GM18870 (cell line): ENCODE data around the gene BHLHE41.

Experiments used
- ATAC-seq: cut with Tn5 transposase; IDR thresholded peaks from one replicate; pipeline ENCODE4 v1.9.1; 2021; ENCODE audit warnings: moderate library complexity; ENCODE audit not compliant: unreplicated experiment

Gene BHLHE41

GRCh38 chr12:26135010-26135420 is 10.2 kb upstream of the BHLHE41 start:
- no peak for ATAC-seq

GRCh38 chr12:26134540-26134939 is 9.7 kb upstream of the BHLHE41 start:
- ATAC-seq, result no peak

GRCh38 chr12:26133521-26133920 is 8.7 kb upstream of the BHLHE41 start:
- no peak for ATAC-seq

- ATAC-seq, result no peak
Measured at GRCh38 chr12:26132866-26133265, 8.0 kb upstream of the BHLHE41 start.

- no peak for ATAC-seq
Measured at GRCh38 chr12:26131936-26132335, 7.1 kb upstream of the BHLHE41 start.

GRCh38 chr12:26130728-26131127 is 5.9 kb upstream of the BHLHE41 start:
- ATAC-seq, result no peak

GRCh38 chr12:26128168-26128567 is 3.3 kb upstream of the BHLHE41 start:
- ATAC-seq, result no peak

- no peak for ATAC-seq
Measured at GRCh38 chr12:26127404-26127803, 2.6 kb upstream of the BHLHE41 start.

GRCh38 chr12:26126340-26127284 is 1.8 kb upstream of the BHLHE41 start:
- no peak for ATAC-seq

GRCh38 chr12:26125400-26126339 is 833 bp upstream of the BHLHE41 start:
- no peak for ATAC-seq

- ATAC-seq, result no peak
Measured at GRCh38 chr12:26123482-26123980, 1.3 kb downstream of the BHLHE41 start.

GRCh38 chr12:26122681-26123481 is 2.0 kb downstream of the BHLHE41 start:
- ATAC-seq, result no peak

GRCh38 chr12:26122061-26122680 is 2.7 kb downstream of the BHLHE41 start:
- ATAC-seq, result no peak

- ATAC-seq, result no peak
Measured at GRCh38 chr12:26121323-26122060, 3.3 kb downstream of the BHLHE41 start.

- no peak for ATAC-seq
Measured at GRCh38 chr12:26120561-26121274, 4.1 kb downstream of the BHLHE41 start.

GRCh38 chr12:26119391-26119989 is 5.3 kb downstream of the BHLHE41 start:
- no peak for ATAC-seq

GRCh38 chr12:26118308-26118707 is 6.5 kb downstream of the BHLHE41 start:
- ATAC-seq, result no peak
